NCI-H2196 (cell line): ENCODE results near the gene THBS3.
A peak's percentile ranks its signal among the peaks of the same experiment; 100 is the strongest.
"Not testable (repeated sequence)": the region's sequence is repeated elsewhere in the genome, so short reads cannot be mapped to it uniquely, and the experiment has no call there.

Source experiments
- DNase-seq: peaks from one replicate; lab custom pipeline; 2025; ENCODE audit not compliant: unreplicated experiment; lab: John Stamatoyannopoulos, UW

Gene THBS3

GRCh38 chr1:155208541-155209311 is 1.0 kb upstream of the THBS3 start, which contains the start of gene MTX1:
MTX1 (plus strand) TSS chr1:155208695; CDS start chr1:155208805, 110 bp downstream.
- peak; percentile 89 for DNase-seq

GRCh38 chr1:155206891-155207805 is 549 bp downstream of the THBS3 start:
- peak; percentile 82 for DNase-seq

GRCh38 chr1:155205969-155206593 is 1.6 kb downstream of the THBS3 start:
- DNase-seq, result no peak

- no peak for DNase-seq
These were observed 2.7 kb downstream of the THBS3 start for GRCh38 chr1:155205035-155205434.

- no peak for DNase-seq
These were observed 4.8 kb downstream of the THBS3 start for GRCh38 chr1:155202731-155203515.

- no peak for DNase-seq
These were observed 5.5 kb downstream of the THBS3 start for GRCh38 chr1:155202198-155202597.

GRCh38 chr1:155200920-155201319 is 6.8 kb downstream of the THBS3 start:
- DNase-seq, result no peak

- DNase-seq, result no peak
These were observed 7.9 kb downstream of the THBS3 start for GRCh38 chr1:155199792-155200191.

- no peak for DNase-seq
These were observed 9.2 kb downstream of the THBS3 start for GRCh38 chr1:155198547-155198906.

- DNase-seq, result no peak
These were observed 9.7 kb downstream of the THBS3 start for GRCh38 chr1:155197901-155198546.

GRCh38 chr1:155196893-155197638 is 10.6 kb downstream of the THBS3 start:
- DNase-seq, result no peak

- no peak for DNase-seq
These were observed 11.4 kb downstream of the THBS3 start for GRCh38 chr1:155196103-155196892.

- DNase-seq, result no peak
These were observed 12.2 kb downstream of the THBS3 start for GRCh38 chr1:155195201-155196102.

- DNase-seq, result not testable (repeated sequence)
These were observed 13.8 kb downstream of the THBS3 start for GRCh38 chr1:155193991-155194240.

GRCh38 chr1:155193275-155193990 is 14.3 kb downstream of the THBS3 start:
- DNase-seq, result peak; percentile 91

GRCh38 chr1:155192346-155193274 is 15.1 kb downstream of the THBS3 start:
- peak; percentile 63 for DNase-seq
